HG02678 (cell line): ENCODE measurements around the gene FRMD4A.

ENCODE experiments used
- ATAC-seq: cut with Tn5 transposase; IDR thresholded peaks from one replicate; pipeline ENCODE4 v1.9.1; 2021; ENCODE audit warnings: mild to moderate bottlenecking, moderate library complexity; ENCODE audit not compliant: unreplicated experiment

The FRMD4A gene

DNA sequence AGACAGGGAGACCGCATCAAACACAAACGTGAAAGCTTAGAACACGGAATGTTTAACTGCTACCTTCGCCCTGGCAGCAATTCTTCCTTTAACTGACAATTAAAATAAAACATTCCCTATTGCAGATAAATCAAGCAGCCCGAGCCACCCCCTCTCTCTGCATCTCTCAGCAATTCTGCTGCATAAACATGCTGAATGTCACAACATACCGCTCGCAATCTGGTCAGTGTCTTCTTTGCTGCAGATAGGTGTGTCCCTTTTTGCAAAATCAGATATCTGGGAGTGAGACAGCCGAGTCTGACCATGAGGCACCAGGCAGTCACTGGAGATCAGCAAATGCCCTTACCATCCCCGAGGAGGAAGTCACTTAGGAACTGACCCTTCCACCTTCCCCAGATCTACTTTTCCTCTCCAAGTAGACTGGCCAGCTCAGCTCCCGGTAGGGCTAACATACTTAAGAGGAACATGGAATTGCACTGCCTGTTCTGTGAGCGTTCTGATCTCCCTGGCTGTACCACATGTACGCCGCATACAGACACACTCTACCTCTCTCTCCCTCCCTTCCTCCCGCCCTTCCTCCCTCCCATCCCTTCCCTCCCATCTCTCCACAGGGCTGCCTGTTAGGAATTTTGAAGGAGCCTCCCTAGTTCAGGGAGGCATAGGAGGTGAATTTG, at the start of gene FRMD4A:
TSS of gene FRMD4A (minus strand) at position 537 of the 674 bp plus-strand sequence.
- ATAC-seq: no peak

GRCh38 chr10:14379556-14380280, 49.0 kb upstream of the FRMD4A start:
- ATAC-seq: no peak

DNA sequence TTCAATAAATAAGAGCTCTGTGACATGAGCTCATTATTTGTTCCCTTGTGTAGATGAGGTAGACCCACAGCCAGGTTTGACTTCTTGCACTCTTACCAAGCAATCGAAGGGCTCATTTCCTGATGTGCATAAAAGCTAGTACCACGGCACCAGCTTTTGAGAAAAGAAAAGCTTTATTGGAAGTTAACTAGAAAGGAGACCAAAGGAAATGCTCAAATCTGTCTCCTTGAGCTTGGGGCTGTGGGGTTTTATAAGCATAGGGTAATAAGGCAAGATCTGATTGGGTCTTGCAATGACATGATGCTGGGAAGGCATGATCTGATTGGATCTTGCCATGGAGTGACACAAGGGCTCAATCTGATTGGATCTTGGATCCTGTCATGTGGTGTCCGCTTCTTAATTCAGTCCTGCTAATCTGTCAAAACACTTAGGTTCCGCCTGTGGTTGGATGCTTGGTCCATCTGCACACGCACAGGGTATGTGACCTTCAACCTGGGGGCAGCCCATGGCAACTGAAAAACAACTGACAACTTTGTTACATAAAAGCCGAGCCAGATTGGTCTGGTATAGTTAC, 47.8 kb upstream of the FRMD4A start:
- ATAC-seq: no peak

DNA sequence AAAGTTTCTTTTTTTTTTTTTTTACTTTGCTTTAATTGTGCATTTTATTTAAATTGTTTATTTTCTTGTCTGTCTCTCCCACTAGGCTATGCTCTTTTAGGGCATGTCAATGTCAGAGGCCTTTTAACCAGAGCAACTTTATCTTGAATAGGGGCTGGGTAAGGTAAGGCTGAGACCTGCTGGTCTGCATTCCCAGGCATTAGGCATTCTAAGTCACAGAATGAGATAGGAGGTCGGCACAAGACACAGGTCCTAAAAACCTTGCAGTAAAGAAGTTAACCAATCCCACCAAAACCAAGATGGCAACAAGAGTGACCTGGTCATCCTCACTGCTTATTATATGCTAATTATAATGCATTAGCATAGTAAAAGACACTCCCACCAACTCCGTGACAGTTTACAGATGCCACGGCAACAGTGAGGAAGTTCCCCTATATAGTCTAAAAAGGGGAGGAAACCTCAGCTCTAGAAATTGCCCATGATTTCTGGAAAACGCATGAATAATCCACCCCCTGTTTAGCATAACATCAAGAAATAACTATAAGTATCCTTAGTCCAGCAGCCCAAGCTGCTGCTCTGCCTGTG, 47.0 kb upstream of the FRMD4A start:
- no peak for ATAC-seq

- no peak for ATAC-seq
Measured at GRCh38 chr10:14374745-14375445, 44.2 kb upstream of the FRMD4A start.

- no peak for ATAC-seq
Measured at GRCh38 chr10:14372606-14373005, 41.9 kb upstream of the FRMD4A start.

DNA sequence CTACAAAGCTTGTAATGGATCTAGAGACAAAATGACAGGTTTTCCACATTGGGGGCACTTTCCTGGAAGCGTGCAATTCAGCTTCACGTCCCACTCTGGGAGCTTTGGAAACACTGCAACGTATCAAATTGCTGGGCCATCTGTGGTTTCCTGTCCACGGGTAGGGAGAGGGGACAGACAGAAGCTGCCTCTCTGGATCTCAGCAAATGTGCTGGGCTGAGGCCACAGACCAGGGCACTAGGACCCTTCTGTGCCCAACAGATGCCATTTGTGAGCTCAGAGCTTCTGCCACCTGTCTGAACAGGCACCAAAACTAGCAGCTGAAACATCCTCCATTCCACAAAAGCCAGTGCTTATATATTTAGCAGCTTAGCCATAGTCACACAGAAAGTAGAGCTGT, 40.9 kb upstream of the FRMD4A start:
- no peak for ATAC-seq

GRCh38 chr10:14370894-14371293, 40.2 kb upstream of the FRMD4A start:
- ATAC-seq: no peak

DNA sequence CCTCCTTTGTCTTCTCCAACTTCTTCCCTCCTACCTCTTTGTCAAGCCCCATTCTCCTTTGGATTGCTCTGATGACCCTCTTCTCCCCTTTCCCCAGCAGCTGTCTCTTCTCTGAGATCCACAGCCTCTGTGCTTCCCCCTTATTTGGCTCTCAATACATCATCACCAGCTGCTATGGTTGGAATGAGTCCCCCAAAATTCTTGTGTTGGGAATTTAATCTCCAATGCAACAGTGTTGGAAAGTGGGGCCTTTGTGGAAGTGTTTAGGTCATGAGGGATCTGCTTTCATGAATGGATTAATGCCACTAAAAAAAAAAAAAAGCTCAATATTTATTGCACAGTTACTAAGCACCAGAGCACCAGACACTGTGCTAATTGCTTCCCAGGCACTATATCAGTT, 39.2 kb upstream of the FRMD4A start:
- ATAC-seq: no peak

GRCh38 chr10:14366760-14367159, 36.0 kb upstream of the FRMD4A start:
- no peak for ATAC-seq

- ATAC-seq: no peak
Measured at GRCh38 chr10:14365266-14365665, 34.5 kb upstream of the FRMD4A start.

DNA sequence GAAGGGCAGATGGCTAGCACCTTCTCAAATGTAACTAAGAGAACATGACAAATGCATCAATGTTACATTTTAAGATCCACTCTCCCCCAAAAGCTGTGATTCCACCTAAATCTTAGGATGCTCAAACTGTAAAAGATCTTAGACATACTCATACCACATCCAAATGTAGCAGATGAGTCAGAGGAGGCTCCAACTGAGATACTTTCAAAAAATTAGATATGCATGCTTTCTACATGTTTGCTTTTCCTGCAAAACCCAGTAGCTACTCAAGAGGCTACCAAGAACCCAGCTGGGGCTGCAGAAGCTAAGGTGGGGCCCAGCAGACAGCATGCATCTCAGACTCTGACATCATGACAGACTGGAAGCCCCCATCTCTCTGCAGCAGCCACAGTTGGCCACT, 31.4 kb upstream of the FRMD4A start:
- no peak for ATAC-seq

GRCh38 chr10:14360961-14361360, 30.2 kb upstream of the FRMD4A start:
- ATAC-seq: no peak

- no peak for ATAC-seq
Measured at GRCh38 chr10:14360515-14360914, 29.8 kb upstream of the FRMD4A start.

GRCh38 chr10:14358886-14359573, 28.3 kb upstream of the FRMD4A start:
- no peak for ATAC-seq

GRCh38 chr10:14356921-14357320, 26.2 kb upstream of the FRMD4A start:
- no peak for ATAC-seq

GRCh38 chr10:14355750-14356149, 25.0 kb upstream of the FRMD4A start:
- ATAC-seq: no peak

- ATAC-seq: no peak
Measured at GRCh38 chr10:14353291-14353913, 22.7 kb upstream of the FRMD4A start.

DNA sequence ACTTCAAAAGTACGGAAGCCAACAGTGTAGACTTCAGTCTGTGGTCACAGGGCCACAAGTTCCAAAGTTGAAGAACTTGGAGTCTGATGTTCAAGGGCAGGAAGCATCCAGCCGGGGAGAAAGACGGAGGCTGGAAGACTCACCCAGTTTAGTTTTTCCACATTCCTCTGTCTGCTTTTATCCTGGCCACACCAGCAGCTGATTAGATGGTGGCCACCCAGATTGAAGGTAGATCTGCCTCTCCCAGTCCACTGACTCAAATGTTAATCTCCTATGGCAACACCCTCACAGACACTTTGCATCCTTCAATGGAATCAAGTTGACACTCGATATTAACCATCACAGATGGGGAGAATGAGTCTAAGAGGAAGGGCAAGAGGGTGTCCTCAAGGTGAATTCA, 19.3 kb upstream of the FRMD4A start:
- ATAC-seq: no peak

DNA sequence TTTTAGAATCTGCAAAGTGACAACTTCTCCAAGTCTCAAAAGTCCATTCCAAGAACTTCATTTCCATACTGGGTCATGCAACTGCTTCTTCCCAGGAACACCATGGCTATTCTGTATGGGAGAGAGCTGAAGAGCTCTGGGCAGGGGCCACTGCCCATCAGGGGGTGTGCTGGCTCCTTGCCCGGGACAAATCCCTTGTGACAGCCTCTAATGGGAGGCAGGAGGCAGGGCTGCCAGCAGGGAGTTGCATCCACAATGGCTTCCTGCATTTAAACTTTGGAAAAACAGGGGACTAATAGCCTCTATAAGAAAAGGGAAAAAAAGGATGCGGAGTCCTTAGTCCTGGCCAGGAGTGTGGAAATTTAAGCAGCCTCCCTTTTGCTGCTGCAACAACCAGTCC, 18.4 kb upstream of the FRMD4A start:
- ATAC-seq: no peak
